DMS 273 (cell line): ENCODE results near the gene FAR1.

Experiments
- DNase-seq: peaks from one replicate; lab custom pipeline; 2025; ENCODE audit not compliant: unreplicated experiment; lab: John Stamatoyannopoulos, UW

The FAR1 gene

DNA sequence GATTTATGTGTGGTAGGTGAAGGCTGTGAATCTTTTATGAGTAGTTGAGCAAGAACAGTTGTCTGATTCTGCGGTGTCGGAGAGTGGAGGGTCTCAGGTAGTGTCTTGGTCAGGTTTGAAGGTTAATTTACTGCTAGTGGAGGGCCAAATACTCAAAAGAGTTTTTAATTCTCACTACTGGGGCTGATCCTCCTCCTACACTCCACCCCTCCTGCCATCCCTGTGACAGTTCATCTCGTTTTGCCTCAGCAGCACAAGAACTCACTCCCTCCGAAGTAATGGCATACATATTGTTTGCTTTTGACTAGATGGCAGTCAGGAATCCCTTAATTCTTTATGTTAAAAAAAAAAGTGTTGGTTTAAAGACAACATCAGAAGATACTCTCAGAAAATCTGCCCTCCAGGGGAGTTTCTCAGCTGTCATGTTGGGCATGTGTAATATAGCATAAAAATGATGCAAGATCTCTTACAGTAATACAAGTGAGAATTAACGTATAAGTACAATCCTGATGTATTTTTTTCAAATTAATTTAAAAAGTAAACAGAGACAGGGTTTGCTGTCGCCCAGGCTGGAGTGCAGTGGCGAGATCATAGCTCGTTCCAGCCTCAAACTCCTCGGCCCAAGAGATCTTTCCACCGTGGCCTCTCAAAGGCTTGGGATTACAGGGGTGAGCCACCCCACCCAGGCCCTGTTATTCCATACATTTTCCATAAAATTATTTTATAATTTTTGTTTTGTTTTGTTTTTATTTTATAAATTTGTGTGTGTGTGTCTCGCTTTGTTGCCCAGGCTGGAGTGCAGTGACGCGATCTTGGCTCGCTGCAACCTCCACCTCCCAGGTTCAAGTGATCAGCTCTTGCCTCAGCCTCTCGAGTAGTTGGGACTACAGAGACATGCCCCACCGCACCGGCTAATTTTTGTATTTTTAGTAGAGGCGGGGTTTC is 1.3 kb downstream of the FAR1 start:
- peak; percentile 18 for DNase-seq

DNA sequence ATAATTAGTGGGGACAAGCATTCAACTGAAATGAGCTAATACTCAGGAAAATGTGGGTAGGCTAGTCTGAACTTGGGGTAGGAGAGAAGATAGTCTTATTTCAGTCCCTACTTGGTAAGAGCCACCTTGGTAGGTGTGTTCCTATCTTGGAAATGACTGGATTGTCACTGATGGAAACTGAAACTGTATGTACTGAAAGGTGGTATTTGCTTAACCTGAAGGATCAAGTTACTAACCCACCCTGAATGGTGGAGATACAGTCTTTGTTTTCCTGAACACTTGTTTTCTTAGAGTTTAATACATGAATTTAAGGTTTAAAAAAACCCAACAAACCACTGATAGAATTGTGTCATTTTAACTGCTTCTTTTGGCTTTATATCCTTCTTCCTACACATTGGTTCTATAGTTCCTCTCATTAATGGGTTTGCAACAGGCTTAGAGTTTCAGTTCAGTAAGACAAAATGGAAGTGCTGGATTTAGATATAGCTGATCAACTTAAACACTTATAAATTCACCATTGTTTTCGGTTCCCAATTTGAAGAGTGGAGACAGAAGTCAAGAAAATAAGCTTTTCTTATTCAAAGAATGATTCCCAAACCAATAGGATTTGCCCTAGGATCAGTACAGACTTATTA is 4.2 kb downstream of the FAR1 start:
- DNase-seq: no peak

DNA sequence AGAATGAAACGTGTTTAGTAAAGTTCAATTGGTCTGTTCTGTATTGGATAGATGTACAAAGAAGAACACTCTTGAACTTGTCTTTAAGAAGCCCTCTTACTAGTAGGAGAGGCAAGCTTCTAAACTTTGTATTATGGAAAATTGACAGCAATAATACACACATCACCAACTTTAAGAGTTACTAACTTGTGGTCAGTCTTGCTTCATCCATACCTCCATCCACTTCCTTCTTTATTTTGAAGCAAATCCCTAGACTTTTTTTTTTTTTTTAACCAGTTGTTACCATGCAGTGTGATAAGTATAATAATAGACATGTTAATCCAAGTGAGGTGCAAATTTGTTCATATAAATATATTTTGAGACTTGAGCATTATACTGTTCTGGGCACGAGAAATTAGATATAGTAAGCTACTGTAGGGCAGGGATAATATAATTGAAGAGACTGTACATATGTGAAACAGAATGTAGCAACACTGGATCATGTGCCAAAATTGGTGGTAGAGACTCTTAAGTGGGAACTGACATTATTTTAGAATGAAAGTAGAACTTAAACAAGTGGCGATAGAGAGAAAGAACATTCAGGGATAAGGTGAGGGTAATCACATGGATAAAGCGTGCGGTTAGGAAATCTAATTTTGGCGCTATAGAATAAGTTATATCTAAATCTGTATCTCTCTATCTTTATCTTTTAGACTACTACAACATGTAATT is 6.5 kb downstream of the FAR1 start:
- no peak for DNase-seq

DNA sequence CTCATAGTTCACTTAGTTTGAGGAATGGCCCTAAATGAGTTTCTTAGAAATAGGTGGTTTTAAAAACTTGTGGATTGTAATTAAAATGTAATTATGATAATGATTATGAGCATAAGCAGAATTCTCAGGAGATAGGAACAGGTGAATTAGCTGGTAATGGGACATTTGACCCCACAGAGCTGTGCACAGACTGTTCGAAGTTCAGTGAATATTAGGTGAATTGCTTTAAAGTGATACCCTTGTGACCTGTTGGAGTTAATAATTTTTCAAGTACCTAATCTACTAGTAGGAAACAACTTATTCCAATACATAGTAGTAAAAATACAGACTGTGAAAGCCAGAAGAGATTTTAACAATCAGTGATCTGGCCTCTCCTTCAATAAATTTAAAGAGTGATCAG is 8.1 kb downstream of the FAR1 start:
- no peak for DNase-seq

DNA sequence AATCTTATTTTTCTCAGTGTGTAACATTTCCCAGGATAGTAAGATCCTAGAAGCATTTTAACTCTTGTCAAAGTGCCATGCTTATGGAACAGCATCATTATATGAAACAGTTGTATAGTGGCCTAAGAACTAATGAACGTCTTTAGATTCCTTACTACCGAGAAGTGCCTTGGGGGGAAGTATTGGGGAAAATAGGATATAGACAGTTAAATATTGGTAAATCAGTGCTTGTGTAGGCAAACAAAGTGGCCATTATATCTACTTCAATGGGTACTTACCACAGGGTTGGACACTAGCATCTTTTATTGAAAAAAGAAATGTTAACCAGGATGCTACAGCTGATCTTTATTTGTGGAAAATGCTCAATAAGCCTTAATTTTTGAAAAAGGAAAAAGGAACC is 11.3 kb downstream of the FAR1 start:
- no peak for DNase-seq

DNA sequence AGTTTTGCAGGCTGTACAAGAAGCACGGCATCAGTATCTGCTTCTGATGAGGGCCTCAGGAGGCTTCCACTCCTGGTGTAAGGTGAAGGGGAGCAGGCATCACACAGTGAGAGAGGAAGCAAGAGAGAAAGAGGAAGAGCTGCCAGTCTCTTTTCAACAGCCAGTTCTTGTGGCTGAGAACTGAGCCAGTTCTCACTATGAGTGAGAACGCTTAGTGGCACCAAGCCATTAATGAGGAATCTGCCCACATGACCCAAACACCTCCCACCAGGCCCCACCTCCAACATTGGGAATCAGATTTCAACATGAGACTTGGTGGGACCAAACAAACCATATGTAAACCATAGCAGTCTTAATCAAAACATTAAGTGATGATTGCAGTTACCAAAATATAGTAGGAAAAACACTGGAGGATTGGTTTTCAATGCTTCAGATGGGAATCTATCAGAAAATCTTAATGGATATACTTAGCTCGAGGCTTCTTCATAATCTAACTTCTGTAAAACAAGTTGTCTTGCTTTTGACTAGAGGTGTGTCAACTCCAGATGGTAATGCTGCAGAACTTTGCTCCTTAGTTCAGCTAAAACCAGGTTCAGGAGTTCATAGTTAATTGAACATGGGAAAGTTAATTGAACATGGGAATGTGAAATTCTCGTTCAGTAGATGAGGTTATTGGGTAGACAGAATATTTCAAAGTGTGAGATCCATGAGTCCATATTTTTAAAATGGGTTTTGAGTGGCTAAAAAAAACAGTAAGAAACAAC is 12.2 kb downstream of the FAR1 start:
- DNase-seq: peak; percentile 6

DNA sequence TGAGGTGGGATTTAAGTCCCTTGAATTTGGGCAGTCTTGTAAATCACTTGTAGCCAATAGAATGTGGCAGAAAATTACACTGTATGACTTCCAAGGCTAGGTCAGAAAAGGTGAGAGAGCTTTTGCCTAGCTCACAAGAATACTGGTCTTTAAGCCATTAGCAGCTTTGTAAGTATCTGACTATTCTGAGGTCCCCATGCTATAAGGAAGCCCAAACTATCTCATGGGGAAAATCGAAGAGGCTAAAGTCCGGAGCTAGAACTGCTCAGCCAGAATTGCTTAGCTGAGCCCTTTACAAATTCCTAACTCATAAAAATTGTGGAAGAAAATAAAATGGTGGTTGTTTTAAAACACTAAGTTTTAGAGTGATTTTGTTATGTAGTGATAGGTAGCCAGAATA is 13.0 kb downstream of the FAR1 start:
- no peak for DNase-seq

DNA sequence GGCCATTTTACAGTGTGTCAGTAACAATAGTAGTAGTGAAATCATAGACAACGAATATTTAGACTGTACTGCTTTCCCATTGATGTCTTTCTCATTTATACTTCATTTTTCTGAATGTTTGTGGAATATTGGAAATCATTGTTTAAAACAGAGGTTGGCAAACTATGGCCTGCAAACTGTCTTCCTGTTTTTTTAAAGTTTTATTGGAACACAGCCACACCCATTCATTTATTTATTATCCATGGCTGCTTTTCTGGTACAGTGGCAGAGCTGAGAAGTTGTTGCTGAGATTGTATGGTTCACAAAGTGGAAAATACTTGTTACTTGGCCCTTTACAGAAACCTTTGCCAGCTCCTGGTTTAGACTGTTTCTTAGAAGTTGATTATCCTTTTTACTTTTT is 13.7 kb downstream of the FAR1 start:
- DNase-seq: no peak

DNA sequence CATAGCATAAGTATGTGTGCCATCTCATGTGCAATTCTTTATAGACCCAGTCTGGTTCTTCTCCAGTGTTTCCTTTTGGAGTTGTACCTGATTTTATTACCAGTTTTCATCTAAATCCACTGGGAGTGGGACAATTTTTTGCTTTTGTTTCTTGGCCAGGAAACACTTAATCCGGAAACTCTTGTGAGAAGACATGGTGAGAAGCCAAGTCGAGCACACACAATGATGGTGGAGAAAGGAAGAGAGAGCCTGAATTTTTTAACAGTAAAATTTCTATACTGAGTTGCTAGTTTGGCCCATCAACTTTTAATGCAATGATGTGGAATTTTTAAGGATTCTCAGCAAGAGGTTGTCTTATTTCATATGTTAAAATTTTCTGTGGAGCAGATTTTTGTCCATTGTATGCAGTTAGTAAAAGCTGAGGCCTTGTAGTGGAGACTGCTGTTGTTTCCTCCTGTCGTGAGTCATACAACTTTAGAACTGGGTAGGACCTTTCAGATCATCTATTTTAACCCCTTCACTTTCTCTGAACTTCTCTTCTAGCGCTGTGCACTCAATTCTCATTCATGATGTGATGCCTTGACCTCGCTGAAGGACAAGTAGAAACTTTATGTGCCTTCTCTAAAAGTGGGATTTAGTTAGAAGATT is 17.1 kb downstream of the FAR1 start:
- DNase-seq: no peak

DNA sequence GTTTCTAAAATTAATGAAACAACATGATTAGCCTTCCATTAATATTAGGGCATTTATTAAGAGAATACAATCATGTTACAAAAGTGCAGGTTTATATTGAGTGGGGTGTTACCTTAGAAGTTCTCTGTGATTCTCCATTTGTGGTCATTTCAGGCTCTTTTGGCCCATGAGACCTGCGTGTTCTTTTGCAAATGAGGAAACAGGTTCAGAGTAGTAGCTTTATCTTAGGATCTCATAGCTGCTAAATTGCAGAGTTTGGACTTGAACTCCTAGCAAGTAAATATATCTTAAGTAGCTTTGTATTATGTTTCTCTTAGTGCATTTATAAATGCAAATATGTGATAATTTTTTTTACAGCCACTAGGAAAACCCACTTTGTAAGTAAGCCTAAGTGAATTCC is 18.3 kb downstream of the FAR1 start:
- no peak for DNase-seq

DNA sequence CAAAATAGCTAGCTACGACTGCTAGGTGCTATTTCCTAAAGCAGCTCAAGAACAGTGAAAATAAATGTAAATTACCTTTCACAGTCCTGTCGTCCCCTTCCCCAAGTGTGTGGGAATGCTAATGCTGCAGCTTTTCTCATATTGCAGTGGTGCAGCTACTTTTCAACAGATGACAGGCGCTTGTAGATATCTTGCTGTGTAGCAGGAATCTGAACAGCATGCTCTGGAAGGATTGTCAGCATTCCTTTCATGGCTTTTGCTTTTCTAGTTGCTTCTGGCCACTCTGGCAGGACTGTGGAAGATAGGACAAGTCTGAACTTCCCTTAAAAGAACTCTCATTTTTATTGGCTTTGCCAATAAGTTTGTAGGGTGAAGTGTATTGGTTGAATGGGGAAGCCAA is 18.8 kb downstream of the FAR1 start:
- DNase-seq: no peak

DNA sequence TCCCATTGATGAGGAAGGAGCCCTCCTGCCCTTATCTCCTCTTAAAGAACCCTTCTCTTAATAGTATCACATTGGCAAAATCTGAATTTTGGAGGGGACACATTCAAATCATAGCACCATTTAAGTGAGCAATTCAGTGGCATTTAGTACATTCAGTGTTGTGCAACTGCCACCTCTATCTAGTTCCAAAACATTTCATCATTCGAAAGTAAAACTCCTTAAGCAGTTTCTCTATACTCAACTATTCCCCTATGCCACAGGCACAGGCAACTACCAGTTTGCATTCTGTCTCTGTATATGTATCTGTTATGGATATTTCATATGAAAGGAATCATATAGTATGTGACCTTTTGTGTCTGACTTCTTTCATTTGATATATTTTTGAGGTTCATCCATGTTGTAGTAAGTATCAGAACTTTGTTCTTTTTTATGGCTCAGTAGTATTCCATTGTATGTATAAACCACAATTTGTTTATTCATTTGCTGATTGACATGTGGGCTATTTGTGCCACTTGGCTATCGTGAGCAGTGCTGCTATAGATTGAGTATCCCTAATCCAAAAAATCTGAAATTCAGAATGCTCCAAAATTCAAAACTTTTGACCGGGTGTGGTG is 22.9 kb downstream of the FAR1 start:
- DNase-seq: no peak

DNA sequence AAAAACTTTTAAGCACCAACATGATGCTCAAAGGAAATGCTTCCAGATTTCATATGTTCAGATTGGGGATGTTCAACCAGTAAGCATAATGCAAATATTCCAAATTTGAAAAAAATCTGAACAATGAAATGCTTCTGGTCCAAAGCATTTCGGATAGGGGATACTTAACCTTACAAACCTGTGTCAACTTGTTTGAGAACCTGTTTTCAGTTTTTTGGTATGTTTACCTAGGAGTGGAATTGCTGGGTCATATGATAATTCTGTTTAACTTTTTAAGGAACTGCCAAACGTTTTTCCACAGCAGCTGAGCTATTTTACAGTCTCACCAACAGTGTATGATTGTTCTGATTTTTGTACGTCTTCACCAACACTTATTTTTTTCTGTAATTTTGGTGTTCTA is 23.7 kb downstream of the FAR1 start:
- no peak for DNase-seq

DNA sequence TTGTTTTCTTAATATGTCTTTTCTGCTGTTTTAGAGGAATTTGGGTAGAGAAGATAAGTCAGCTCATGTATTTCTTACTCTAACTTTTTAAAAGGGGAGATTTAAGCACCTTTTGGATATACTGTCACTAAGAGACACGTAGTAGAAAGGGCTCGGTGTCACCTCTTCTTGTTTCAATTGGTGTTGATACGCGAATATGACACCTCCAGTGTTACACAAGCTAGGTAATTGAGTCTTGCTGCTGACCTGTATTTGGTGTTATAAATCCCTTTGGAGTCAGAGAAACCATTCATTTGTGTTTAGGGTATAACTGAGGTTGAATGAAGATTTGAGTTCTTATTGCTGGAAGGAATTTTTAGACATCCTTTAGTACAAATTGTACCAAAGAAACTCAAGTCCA is 25.6 kb downstream of the FAR1 start:
- DNase-seq: no peak

DNA sequence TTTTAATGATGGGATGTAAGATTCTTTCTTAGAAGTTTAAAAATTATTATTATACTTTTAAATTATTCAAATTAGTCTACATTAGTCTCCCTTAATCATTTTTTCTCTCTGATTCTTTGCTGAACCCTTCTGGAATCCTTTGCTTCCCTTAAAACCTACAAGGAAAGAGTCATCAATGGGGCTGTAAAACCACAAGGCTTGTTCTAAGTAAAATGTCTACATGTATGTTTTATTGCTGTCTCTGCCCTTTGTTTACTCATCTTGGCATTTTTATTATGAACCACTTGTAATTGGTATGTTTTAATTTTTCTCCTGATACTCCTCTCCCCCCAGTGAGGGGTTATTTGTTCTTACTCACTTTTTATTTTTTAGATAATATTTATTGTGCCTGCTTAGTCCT is 27.4 kb downstream of the FAR1 start:
- DNase-seq: no peak

DNA sequence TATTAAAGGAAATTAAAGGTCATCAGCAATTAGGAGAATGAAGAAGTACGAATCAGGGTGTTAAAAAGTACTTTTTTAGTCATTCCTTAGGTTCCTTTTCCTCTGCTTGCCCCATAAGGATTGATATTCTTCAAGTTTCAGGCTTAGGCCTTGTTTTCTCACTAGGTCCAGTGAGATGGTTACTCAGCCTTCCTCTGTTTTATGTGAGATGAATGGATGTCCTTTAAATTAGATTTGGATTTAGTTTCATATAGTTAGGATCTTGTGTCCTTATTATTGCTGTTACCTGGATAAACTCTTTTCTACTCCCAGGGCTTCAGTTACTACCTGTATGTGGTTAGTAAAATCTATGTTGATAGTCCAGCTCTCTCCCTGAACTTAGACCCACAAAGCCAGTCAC is 29.2 kb downstream of the FAR1 start:
- no peak for DNase-seq

DNA sequence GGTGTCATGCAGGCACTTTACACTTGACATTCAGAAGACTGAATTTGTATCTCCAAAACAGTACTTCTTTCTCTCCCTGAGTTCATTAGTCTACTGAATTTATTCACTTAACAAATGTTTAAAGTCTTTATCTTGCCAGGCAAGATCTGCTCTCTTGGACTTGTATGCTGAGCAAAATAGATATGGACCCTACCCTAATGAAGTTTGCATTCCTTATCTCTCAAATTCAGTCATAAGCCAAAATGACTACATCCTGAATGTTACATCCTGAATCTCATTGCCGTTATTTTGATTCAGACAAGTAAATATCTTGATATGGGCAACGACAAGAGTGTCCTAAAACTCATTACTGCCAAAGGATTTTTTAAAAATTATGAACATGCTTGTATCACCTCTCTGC is 29.7 kb downstream of the FAR1 start:
- DNase-seq: no peak

DNA sequence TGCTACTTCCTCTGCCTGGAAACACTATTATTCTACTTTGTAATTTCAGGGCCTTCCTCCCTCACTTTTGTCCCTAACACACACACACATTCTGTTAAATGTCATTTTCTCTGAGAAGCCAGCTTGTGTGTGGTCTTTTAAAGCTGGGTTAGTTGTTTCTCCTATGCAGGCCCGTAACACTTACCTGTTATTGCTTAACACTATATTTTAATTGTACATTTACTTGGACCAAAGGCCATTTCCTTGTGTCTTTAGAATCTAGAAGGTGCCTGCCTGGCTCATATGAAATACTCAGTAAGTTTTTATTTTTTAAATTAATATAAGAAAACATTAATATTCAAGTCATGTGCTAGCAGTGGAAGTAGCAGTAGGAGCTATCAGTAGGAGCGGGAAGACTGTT is 30.6 kb downstream of the FAR1 start:
- DNase-seq: no peak

DNA sequence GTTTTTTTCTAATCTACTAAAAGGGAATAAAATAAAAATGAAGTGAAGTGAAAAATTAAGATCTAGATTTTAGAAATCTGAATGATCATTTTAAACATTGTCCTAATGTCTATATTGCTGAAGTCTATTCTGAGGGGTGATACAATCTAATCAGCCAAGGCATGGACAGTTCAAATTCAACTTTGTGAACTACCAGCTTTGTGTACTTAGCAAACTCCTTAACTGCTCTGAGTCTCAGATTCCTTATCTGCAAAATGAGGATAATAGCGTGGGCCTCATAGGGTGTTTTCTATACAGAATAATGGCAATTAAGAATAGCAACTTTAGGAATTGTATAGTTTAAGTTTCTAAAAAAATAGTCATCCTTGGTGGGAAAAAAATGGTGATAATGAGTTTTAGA is 31.4 kb downstream of the FAR1 start:
- DNase-seq: no peak

DNA sequence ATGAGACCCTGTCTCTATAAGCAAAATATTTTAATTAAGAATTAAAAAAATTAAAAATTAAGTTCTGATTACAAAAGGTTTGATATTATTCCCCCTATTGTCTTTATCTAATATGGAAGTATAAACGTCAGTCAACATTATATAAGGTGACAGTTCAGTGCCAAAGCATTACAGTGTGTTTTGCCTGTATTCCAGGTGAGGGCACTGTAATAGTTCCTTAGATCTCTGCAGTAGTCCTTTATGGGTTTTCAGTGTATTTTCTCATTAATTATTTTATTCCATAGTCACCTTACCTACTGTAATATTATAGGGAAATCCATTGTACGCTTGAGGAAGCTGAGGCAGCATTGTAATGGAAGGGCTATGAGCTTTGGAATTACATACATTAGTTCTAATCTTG is 33.0 kb downstream of the FAR1 start:
- DNase-seq: no peak
